ENCODE measurements around the gene CISD3.

Gene CISD3

DNA sequence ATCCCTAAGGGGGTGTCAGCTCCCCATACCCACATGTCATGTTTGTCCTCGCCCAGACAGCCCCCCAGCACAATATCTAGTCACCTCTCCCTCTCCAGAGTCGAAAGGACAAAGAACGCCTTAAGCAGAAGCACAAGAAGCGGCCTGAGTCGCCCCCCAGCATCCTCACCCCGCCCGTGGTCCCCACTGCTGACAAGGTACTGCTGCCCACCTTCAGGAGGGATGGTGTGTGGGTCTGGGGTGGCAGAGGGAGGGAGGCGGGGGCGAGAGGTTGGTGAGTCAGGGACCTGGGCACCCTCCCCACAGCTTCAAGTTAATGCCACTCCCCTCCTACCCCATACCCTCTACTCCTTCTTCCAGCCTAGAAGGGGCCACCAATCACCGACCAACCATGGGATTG is 17.5 kb upstream of the CISD3 start:
- no peaks in the 10 kb centered on the region for H3K9me2 ChIP-seq (ENCODE audit: low read depth, low read length)
- no peaks in the 10 kb centered on the region for H3K4me1 ChIP-seq (ENCODE audit: insufficient read depth, low read length, severe bottlenecking)
- TF ChIP-seq CTCF (IDR thresholded peaks at IDR 0.05; ENCODE audit: low read length) (no peak), EZH2 (IDR thresholded peaks at IDR 0.05; ENCODE audit: borderline replicate concordance, low read length) (no peak)
- H3K79me2 ChIP-seq (ENCODE audit: insufficient read depth, low read length), result no peaks in the 10 kb centered on the region
- no peaks in the 10 kb centered on the region for H3K9me3 ChIP-seq (ENCODE audit: low read length)
- H3K9ac ChIP-seq (ENCODE audit: low read length), result no peak overlapping the region
- H3K27me3 ChIP-seq (ENCODE audit: insufficient read depth, low read length), result no peaks in the 10 kb centered on the region
- no peak overlapping the region for H3K4me3 ChIP-seq (ENCODE audit: low read depth, low read length, poor library complexity, severe bottlenecking)
- no peaks in the 10 kb centered on the region for H3F3A ChIP-seq (ENCODE audit: insufficient read depth, low read length)
- H2AFZ ChIP-seq (ENCODE audit: low read length), result no peak overlapping the region
- no peaks in the 10 kb centered on the region for H4K20me1 ChIP-seq (ENCODE audit: insufficient read depth, low read length)
- H3K4me2 ChIP-seq (ENCODE audit: low read length), result no peak overlapping the region
- no peak overlapping the region for H3K27ac ChIP-seq (ENCODE audit: low read depth, low read length, poor library complexity, severe bottlenecking)
- H3K36me3 ChIP-seq (ENCODE audit: insufficient read depth, low read length), result peaks cover 87% of the 10 kb centered on the region

GRCh38 chr17:38713456-38714075 is 16.6 kb upstream of the CISD3 start:
- no peak for TF ChIP-seq EZH2 (IDR thresholded peaks at IDR 0.05; ENCODE audit: borderline replicate concordance, low read length)
- no peak for TF ChIP-seq CTCF (IDR thresholded peaks at IDR 0.05; ENCODE audit: low read length)
- Histone ChIP-seq H3K4me2 (ENCODE audit: low read length) (no peak overlapping the region), H3K4me1 (ENCODE audit: insufficient read depth, low read length, severe bottlenecking) (peaks cover 2% of the 10 kb centered on the region), H2AFZ (ENCODE audit: low read length) (no peak overlapping the region), H3K36me3 (ENCODE audit: insufficient read depth, low read length) (peaks cover 88% of the 10 kb centered on the region), H3K27me3 (ENCODE audit: insufficient read depth, low read length) (no peaks in the 10 kb centered on the region), H3K9me2 (ENCODE audit: low read depth, low read length) (no peaks in the 10 kb centered on the region), H3K79me2 (ENCODE audit: insufficient read depth, low read length) (no peaks in the 10 kb centered on the region), H4K20me1 (ENCODE audit: insufficient read depth, low read length) (no peaks in the 10 kb centered on the region), H3K9ac (ENCODE audit: low read length) (no peak overlapping the region), H3K27ac (ENCODE audit: low read depth, low read length, poor library complexity, severe bottlenecking) (no peak overlapping the region), H3F3A (ENCODE audit: insufficient read depth, low read length) (no peaks in the 10 kb centered on the region), H3K4me3 (ENCODE audit: low read depth, low read length, poor library complexity, severe bottlenecking) (no peak overlapping the region), H3K9me3 (ENCODE audit: low read length) (no peaks in the 10 kb centered on the region)

- no peak overlapping the region for H3K9ac ChIP-seq (ENCODE audit: low read length)
- no peaks in the 10 kb centered on the region for H3K79me2 ChIP-seq (ENCODE audit: insufficient read depth, low read length)
- H3F3A ChIP-seq (ENCODE audit: insufficient read depth, low read length), result no peaks in the 10 kb centered on the region
- TF ChIP-seq EZH2 (IDR thresholded peaks at IDR 0.05; ENCODE audit: borderline replicate concordance, low read length), result no peak
- TF ChIP-seq CTCF (IDR thresholded peaks at IDR 0.05; ENCODE audit: low read length), result no peak
- peaks cover 89% of the 10 kb centered on the region for H3K36me3 ChIP-seq (ENCODE audit: insufficient read depth, low read length)
- H4K20me1 ChIP-seq (ENCODE audit: insufficient read depth, low read length), result no peaks in the 10 kb centered on the region
- H3K27me3 ChIP-seq (ENCODE audit: insufficient read depth, low read length), result no peaks in the 10 kb centered on the region
- no peak overlapping the region for H3K4me3 ChIP-seq (ENCODE audit: low read depth, low read length, poor library complexity, severe bottlenecking)
- H3K9me2 ChIP-seq (ENCODE audit: low read depth, low read length), result no peaks in the 10 kb centered on the region
- no peak overlapping the region for H2AFZ ChIP-seq (ENCODE audit: low read length)
- H3K27ac ChIP-seq (ENCODE audit: low read depth, low read length, poor library complexity, severe bottlenecking), result no peak overlapping the region
- peaks cover 7% of the 10 kb centered on the region for H3K4me1 ChIP-seq (ENCODE audit: insufficient read depth, low read length, severe bottlenecking)
- H3K9me3 ChIP-seq (ENCODE audit: low read length), result no peaks in the 10 kb centered on the region
- no peak overlapping the region for H3K4me2 ChIP-seq (ENCODE audit: low read length)
Measured at GRCh38 chr17:38715216-38715943, 14.8 kb upstream of the CISD3 start.

Data from OCI-LY1 (cell line).